ENCODE data around the gene NCKAP5.

DNA sequence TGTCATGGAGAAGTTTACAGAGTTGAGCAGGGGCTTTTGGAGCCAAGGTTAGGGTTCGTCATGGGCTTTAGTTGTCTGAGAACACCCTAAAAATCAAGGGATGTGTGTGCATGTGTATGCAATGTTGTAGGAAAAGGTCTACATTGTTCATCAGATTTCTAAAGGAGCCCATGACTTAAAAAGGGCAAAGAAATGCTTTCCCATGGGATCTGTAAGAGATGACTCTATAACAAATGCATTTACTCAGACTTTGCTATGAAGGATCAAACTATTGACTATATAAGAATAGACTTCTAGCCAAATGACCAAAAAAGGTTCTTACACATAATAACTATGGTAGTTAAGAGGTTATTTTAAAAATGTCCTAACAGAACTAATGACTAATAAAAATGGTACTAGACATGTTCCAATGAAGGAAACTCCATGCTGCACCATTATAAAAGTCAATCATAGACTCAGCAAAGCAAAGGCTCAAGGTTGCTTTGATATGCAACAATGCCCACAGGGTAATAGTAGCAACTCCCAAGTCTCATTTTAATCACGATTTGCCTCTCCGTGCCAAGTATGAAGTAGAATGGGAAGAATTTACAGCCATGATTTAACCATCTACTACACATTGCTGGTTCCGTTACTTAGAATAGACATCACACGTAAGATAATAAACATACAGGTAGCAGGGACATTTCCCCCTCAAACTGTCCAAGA is 158.5 kb downstream of the NCKAP5 start:
- no peak for TF ChIP-seq EGR1 (IDR thresholded peaks at IDR 0.05)
- TF ChIP-seq CEBPB (IDR thresholded peaks at IDR 0.05): no peak
- TF ChIP-seq, protein P1, sequence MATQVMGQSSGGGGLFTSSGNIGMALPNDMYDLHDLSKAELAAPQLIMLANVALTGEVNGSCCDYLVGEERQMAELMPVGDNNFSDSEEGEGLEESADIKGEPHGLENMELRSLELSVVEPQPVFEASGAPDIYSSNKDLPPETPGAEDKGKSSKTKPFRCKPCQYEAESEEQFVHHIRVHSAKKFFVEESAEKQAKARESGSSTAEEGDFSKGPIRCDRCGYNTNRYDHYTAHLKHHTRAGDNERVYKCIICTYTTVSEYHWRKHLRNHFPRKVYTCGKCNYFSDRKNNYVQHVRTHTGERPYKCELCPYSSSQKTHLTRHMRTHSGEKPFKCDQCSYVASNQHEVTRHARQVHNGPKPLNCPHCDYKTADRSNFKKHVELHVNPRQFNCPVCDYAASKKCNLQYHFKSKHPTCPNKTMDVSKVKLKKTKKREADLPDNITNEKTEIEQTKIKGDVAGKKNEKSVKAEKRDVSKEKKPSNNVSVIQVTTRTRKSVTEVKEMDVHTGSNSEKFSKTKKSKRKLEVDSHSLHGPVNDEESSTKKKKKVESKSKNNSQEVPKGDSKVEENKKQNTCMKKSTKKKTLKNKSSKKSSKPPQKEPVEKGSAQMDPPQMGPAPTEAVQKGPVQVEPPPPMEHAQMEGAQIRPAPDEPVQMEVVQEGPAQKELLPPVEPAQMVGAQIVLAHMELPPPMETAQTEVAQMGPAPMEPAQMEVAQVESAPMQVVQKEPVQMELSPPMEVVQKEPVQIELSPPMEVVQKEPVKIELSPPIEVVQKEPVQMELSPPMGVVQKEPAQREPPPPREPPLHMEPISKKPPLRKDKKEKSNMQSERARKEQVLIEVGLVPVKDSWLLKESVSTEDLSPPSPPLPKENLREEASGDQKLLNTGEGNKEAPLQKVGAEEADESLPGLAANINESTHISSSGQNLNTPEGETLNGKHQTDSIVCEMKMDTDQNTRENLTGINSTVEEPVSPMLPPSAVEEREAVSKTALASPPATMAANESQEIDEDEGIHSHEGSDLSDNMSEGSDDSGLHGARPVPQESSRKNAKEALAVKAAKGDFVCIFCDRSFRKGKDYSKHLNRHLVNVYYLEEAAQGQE (IDR thresholded peaks at IDR 0.05; ENCODE audit: low read depth): no peak
- no peak for TF ChIP-seq TAF1 (IDR thresholded peaks at IDR 0.05; ENCODE audit: low read depth)
- TF ChIP-seq TCF12 (IDR thresholded peaks at IDR 0.05; ENCODE audit: low read depth): no peak
- TF ChIP-seq NFIC (IDR thresholded peaks at IDR 0.05): no peak
- no peak for TF ChIP-seq EP300 (IDR thresholded peaks at IDR 0.05; ENCODE audit: borderline replicate concordance)
- TF ChIP-seq, protein P2, sequence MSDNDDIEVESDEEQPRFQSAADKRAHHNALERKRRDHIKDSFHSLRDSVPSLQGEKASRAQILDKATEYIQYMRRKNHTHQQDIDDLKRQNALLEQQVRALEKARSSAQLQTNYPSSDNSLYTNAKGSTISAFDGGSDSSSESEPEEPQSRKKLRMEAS (IDR thresholded peaks at IDR 0.05): no peak
- no peak for TF ChIP-seq CREB1 (IDR thresholded peaks at IDR 0.05; ENCODE audit: low read depth)
- no peak for TF ChIP-seq FOXM1 (IDR thresholded peaks at IDR 0.05; ENCODE audit: borderline replicate concordance, low read depth)
- no peak for TF ChIP-seq TEAD4 (IDR thresholded peaks at IDR 0.05)
- no peak for TF ChIP-seq ZBTB7A (IDR thresholded peaks at IDR 0.05; ENCODE audit: low read depth)
- TF ChIP-seq RAD21 (IDR thresholded peaks at IDR 0.05; ENCODE audit: low read depth): no peak
